CD14-positive monocyte (primary cell): ENCODE results near the gene SLC25A26. TPM values are rescaled to one million over a fixed set of nuclear protein-coding genes. Genes with fewer than 3 reads are reported as not detected.
A peak's percentile ranks its signal among the peaks of the same experiment; 100 is the strongest.

Experiments
- DNase-seq, 3 donors: peaks; one replicate each; pipeline ENCODE4 v3.0.0-alpha.2; 2011 to 2022
- H2AFZ ChIP-seq: 2 replicates; pipeline ENCODE4 v1.6.0; 2012; ENCODE audit warnings: mild to moderate bottlenecking, low read depth, low read length, inconsistent platforms; ENCODE audit not compliant: insufficient read depth, poor library complexity, severe bottlenecking
- H3K27ac ChIP-seq, 2 donors: 1 replicate in 1 of 2; 2 replicates in 1 of 2; pipeline ENCODE4 v1.5.1; 2012 to 2013; ENCODE audit warnings: low read length in 2 of 2, control low read depth in 1 of 2, inconsistent platforms in 1 of 2, low read depth in 1 of 2, mild to moderate bottlenecking in 1 of 2
- H3K27me3 ChIP-seq, 2 donors: one replicate each; pipeline versions ENCODE4 v1.6.0 to v1.6.1; 2011 to 2013; ENCODE audit warnings: low read length in 2 of 2; ENCODE audit not compliant: control insufficient read depth in 2 of 2, insufficient read depth in 2 of 2
- H3K36me3 ChIP-seq, 2 donors: replicated peaks in 1 of 2; 1 replicate in 1 of 2; 2 replicates in 1 of 2; pipeline versions ENCODE4 v1.5.1 to v1.6.1; 2012 to 2013; ENCODE audit warnings: low read length in 2 of 2, control low read depth in 1 of 2, inconsistent platforms in 1 of 2, mild to moderate bottlenecking in 1 of 2; ENCODE audit not compliant: insufficient read depth in 2 of 2, control insufficient read depth in 1 of 2
- H3K4me1 ChIP-seq, 2 donors: 1 replicate in 1 of 2; 2 replicates in 1 of 2; pipeline versions ENCODE4 v1.5.1 to v1.6.1; 2012 to 2013; ENCODE audit warnings: low read length in 2 of 2, control low read depth in 1 of 2, inconsistent platforms in 1 of 2, mild to moderate bottlenecking in 1 of 2, moderate library complexity in 1 of 2; ENCODE audit not compliant: insufficient read depth in 2 of 2, control insufficient read depth in 1 of 2
- H3K4me2 ChIP-seq: replicated peaks from 2 replicates; pipeline ENCODE3; 2012; ENCODE audit warnings: low read length, moderate library complexity, mild to moderate bottlenecking; ENCODE audit not compliant: poor library complexity, severe bottlenecking; ENCODE audit errors: extremely low read depth
- H3K4me3 ChIP-seq, 3 experiments: fragments of 200-600 bp in 1 of 3; sonication (generic) in 1 of 3; replicated peaks in 1 of 3; 1 replicate in 2 of 3; 2 replicates in 1 of 3; pipeline ENCODE4 v1.5.1; 2011 to 2013; ENCODE audit warnings: low read length in 3 of 3, mild to moderate bottlenecking in 3 of 3, control low read depth in 2 of 3, low read depth in 2 of 3, inconsistent platforms in 1 of 3, moderate library complexity in 1 of 3
- H3K79me2 ChIP-seq: 2 replicates; pipeline ENCODE4 v1.6.0; 2012; ENCODE audit warnings: mild to moderate bottlenecking, control low read depth, inconsistent platforms, low read length, moderate library complexity; ENCODE audit not compliant: insufficient read depth
- H3K9ac ChIP-seq: 2 replicates; pipeline ENCODE4 v1.6.0; 2017; ENCODE audit warnings: low read length, mild to moderate bottlenecking; ENCODE audit not compliant: insufficient read depth, poor library complexity, severe bottlenecking
- H3K9me3 ChIP-seq, 2 donors: replicated peaks in 1 of 2; 1 replicate in 1 of 2; 2 replicates in 1 of 2; pipeline versions ENCODE4 v1.5.1 to v1.6.1; 2012 to 2013; ENCODE audit warnings: low read length in 2 of 2, control low read depth in 1 of 2; ENCODE audit not compliant: control insufficient read depth in 1 of 2, insufficient read depth in 1 of 2
- H4K20me1 ChIP-seq: 2 replicates; pipeline ENCODE4 v1.6.0; 2012; ENCODE audit warnings: mild to moderate bottlenecking, low read length, control low read depth, moderate library complexity; ENCODE audit not compliant: insufficient read depth
- H3K27ac Mint-ChIP-seq, 7 donors: one replicate each; pipeline ENCODE4 v1.8.0; 2020; ENCODE audit warnings: mild to moderate bottlenecking in 7 of 7, mixed read lengths in 7 of 7, moderate library complexity in 6 of 7, inconsistent platforms in 2 of 7
- H3K27me3 Mint-ChIP-seq, 3 donors: one replicate each; pipeline ENCODE4 v1.8.0; 2021 to 2022; ENCODE audit warnings: low read depth in 3 of 3, mild to moderate bottlenecking in 3 of 3, mixed read lengths in 3 of 3, moderate library complexity in 3 of 3, inconsistent platforms in 1 of 3
- H3K36me3 Mint-ChIP-seq, 2 donors: one replicate each; pipeline ENCODE4 v1.8.0; 2020; ENCODE audit warnings: mixed read lengths in 2 of 2, inconsistent platforms in 1 of 2, mild to moderate bottlenecking in 1 of 2
- H3K4me1 Mint-ChIP-seq: one replicate; pipeline ENCODE4 v1.8.0; 2020; ENCODE audit warnings: mild to moderate bottlenecking, mixed read lengths
- H3K4me3 Mint-ChIP-seq, 2 donors: one replicate each; pipeline ENCODE4 v1.8.0; 2020; ENCODE audit warnings: mild to moderate bottlenecking in 2 of 2, mixed read lengths in 2 of 2, moderate library complexity in 1 of 2
- H3K9me3 Mint-ChIP-seq, 7 donors: one replicate each; pipeline ENCODE4 v1.8.0; 2020 to 2022; ENCODE audit warnings: mixed read lengths in 7 of 7, mild to moderate bottlenecking in 6 of 7, moderate library complexity in 6 of 7, inconsistent platforms in 2 of 7
- CTCF ChIP-seq: fragments of 200-600 bp; IDR thresholded peaks from one replicate; pipeline ENCODE4 v1.8.0; 2022; ENCODE audit warnings: antibody characterized with exemption, mild to moderate bottlenecking
- WGBS: methylation state at CpG from one replicate; pipeline ENCODE4 v1.1.5; 2013; ENCODE audit warnings: missing lambda C conversion rate; ENCODE audit not compliant: insufficient coverage; 5-methylcytosine and 5-hydroxymethylcytosine counted together
- intact Hi-C, 2 donors: fragments of 100-400 bp; cut with micrococcal nuclease; formaldehyde crosslinking; loops; one replicate each; pipeline versions ENCODE4 v1.15.0 to v1.15.1; 2023
- polyA plus RNA-seq, 3 donors: library from polyadenylated mRNA; depleted of rRNA in 1 of 3; unstranded in 2 of 3; stranded (reverse) in 1 of 3; fragments of 300-500 nt in 2 of 3; fragments of >200 nt in 1 of 3; fragmentation: Illumina TruSeq in 2 of 3; gene quantifications; 1 replicate in 2 of 3; 2 replicates in 1 of 3; pipeline ENCODE4 v1.2.3, GENCODE V29; 2012 to 2021

SLC25A26 gene
- polyA plus RNA-seq, 3 donors: 11.6 to 23.0 (median 14.4) TPM

GRCh38 chr3:66299891-66300290 lies 79.1 kb downstream of the SLC25A26 start:
- no CpG with 5 or more reads among the region's 4 CpGs for WGBS
- H3K9me3 Mint-ChIP-seq: peaks cover 0 to 2% (median 0%) of the 10 kb centered on the region in 7 donors
- Histone ChIP-seq H3K4me2 (no peak overlapping the region), H3K4me3 (no peak overlapping the region), H3K79me2 (no peaks in the 10 kb centered on the region), H3K9ac (no peak overlapping the region), H2AFZ (no peak overlapping the region), H3K27me3 (no peaks in the 10 kb centered on the region), H3K27ac (no peak overlapping the region), H3K9me3 (no peaks in the 10 kb centered on the region), H4K20me1 (no peaks in the 10 kb centered on the region), H3K36me3 (no peaks in the 10 kb centered on the region), H3K4me1 (no peaks in the 10 kb centered on the region)
- no peak for TF ChIP-seq CTCF
- no peak for DNase-seq
- H3K4me1 Mint-ChIP-seq: peaks cover 7% of the 10 kb centered on the region
- no peak overlapping the region for H3K27ac Mint-ChIP-seq
- peaks cover 0 to 2% of the 10 kb centered on the region in 2 donors for H3K36me3 Mint-ChIP-seq
- intact Hi-C loops: no loop called here
- H3K27me3 Mint-ChIP-seq: no peaks in the 10 kb centered on the region
- H3K4me3 Mint-ChIP-seq: no peak overlapping the region

GRCh38 chr3:66302288-66302687 lies 81.5 kb downstream of the SLC25A26 start:
- Mint-ChIP-seq H3K4me3 (no peak overlapping the region), H3K9me3 (peaks cover 0 to 9% (median under 1%) of the 10 kb centered on the region in 7 donors), H3K36me3 (peaks cover 0 to 5% of the 10 kb centered on the region in 2 donors), H3K27ac (peak overlapping the region in 1 of 7 donors; percentile 51), H3K27me3 (no peaks in the 10 kb centered on the region), H3K4me1 (peaks cover 7% of the 10 kb centered on the region)
- Histone ChIP-seq H2AFZ (no peak overlapping the region), H3K4me3 (no peak overlapping the region), H3K27ac (no peak overlapping the region), H3K27me3 (no peaks in the 10 kb centered on the region), H3K9ac (no peak overlapping the region), H3K36me3 (no peaks in the 10 kb centered on the region), H3K9me3 (no peaks in the 10 kb centered on the region), H4K20me1 (no peaks in the 10 kb centered on the region), H3K4me2 (no peak overlapping the region), H3K79me2 (no peaks in the 10 kb centered on the region), H3K4me1 (no peaks in the 10 kb centered on the region)
- no peak for TF ChIP-seq CTCF
- intact Hi-C loops: no loop called here
- DNase-seq: no peak
- WGBS: no CpG with 5 or more reads among the region's 3 CpGs
